ENCODE measurements around the gene CCDC97.

Gene CCDC97

DNA sequence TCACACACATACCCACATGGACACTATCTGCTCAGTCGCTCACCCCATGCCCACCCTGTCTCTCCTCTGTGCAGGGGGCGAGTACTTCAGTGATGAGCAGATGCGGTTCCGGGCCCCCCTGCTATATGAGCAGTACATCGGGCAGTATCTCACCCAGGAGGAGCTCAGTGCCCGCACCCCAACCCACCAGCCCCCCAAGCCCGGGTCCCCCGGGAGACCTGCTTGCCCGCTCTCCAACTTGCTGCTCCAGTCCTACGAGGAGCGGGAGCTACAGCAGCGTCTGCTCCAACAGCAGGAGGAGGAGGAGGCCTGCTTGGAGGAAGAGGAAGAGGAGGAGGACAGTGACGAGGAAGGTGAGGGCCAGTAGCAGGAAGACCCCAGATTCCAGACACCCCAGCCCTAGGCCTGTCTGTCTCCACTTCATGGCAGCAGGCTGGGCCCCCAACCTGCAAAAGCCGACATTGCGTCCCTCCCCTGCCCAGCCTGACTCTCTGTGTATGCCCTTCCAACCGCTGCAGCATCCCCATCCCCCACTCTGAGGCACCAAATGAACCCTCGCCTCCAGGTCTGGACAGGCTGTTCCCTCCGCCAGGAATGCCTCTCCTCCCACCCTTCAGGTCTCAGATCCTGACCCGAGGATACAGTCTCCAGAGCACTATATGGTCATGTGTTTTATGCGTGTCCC, 9.7 kb downstream of the CCDC97 start:
- Histone ChIP-seq H3K9me2 (replicated peaks; ENCODE audit: insufficient read depth, low read length) (no peaks in the 10 kb centered on the region), H4K20me1 (ENCODE audit: low read depth, low read length) (no peaks in the 10 kb centered on the region), H3K9ac (ENCODE audit: low read length) (no peak overlapping the region), H3K4me2 (ENCODE audit: low read depth, low read length, poor library complexity, severe bottlenecking) (no peak overlapping the region), H3K27me3 (ENCODE audit: low read length) (no peaks in the 10 kb centered on the region), H3K4me3 (ENCODE audit: insufficient read depth, low read length, poor library complexity, severe bottlenecking) (no peak overlapping the region), H3K36me3 (ENCODE audit: low read length) (peaks cover 3% of the 10 kb centered on the region; the same call in 1 of the 2 replicates), H2AFZ (ENCODE audit: low read depth, low read length, severe bottlenecking) (no peak overlapping the region), H3F3A (ENCODE audit: insufficient read depth) (peaks cover 6% of the 10 kb centered on the region), H3K9me3 (ENCODE audit: insufficient read depth, low read length) (no peaks in the 10 kb centered on the region), H3K27ac (ENCODE audit: low read depth, low read length) (no peak overlapping the region), H3K79me2 (ENCODE audit: insufficient read depth, low read length) (no peaks in the 10 kb centered on the region)
- TF ChIP-seq, protein P1, sequence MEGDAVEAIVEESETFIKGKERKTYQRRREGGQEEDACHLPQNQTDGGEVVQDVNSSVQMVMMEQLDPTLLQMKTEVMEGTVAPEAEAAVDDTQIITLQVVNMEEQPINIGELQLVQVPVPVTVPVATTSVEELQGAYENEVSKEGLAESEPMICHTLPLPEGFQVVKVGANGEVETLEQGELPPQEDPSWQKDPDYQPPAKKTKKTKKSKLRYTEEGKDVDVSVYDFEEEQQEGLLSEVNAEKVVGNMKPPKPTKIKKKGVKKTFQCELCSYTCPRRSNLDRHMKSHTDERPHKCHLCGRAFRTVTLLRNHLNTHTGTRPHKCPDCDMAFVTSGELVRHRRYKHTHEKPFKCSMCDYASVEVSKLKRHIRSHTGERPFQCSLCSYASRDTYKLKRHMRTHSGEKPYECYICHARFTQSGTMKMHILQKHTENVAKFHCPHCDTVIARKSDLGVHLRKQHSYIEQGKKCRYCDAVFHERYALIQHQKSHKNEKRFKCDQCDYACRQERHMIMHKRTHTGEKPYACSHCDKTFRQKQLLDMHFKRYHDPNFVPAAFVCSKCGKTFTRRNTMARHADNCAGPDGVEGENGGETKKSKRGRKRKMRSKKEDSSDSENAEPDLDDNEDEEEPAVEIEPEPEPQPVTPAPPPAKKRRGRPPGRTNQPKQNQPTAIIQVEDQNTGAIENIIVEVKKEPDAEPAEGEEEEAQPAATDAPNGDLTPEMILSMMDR (IDR thresholded peaks at IDR 0.05; ENCODE audit: insufficient read depth, low read length, poor library complexity, severe bottlenecking), result no peak
- no peak for TF ChIP-seq EZH2phosphoT487 (conservative IDR thresholded peaks at IDR 0.05; ENCODE audit: low read length)

GRCh38 chr19:41320185-41320518, 10.2 kb downstream of the CCDC97 start:
- H3K4me3 ChIP-seq (ENCODE audit: insufficient read depth, low read length, poor library complexity, severe bottlenecking), result no peak overlapping the region
- peaks cover 9% of the 10 kb centered on the region for H3F3A ChIP-seq (ENCODE audit: insufficient read depth)
- H3K27me3 ChIP-seq (ENCODE audit: low read length), result no peaks in the 10 kb centered on the region
- H3K9me3 ChIP-seq (ENCODE audit: insufficient read depth, low read length), result no peaks in the 10 kb centered on the region
- H3K79me2 ChIP-seq (ENCODE audit: insufficient read depth, low read length), result no peaks in the 10 kb centered on the region
- H3K4me2 ChIP-seq (ENCODE audit: low read depth, low read length, poor library complexity, severe bottlenecking), result no peak overlapping the region
- peaks cover 3% of the 10 kb centered on the region; the same call in 1 of the 2 replicates for H3K36me3 ChIP-seq (ENCODE audit: low read length)
- no peaks in the 10 kb centered on the region for H4K20me1 ChIP-seq (ENCODE audit: low read depth, low read length)
- no peak overlapping the region for H3K9ac ChIP-seq (ENCODE audit: low read length)
- H2AFZ ChIP-seq (ENCODE audit: low read depth, low read length, severe bottlenecking), result no peak overlapping the region
- no peaks in the 10 kb centered on the region for H3K9me2 ChIP-seq (replicated peaks; ENCODE audit: insufficient read depth, low read length)
- no peak for TF ChIP-seq EZH2phosphoT487 (conservative IDR thresholded peaks at IDR 0.05; ENCODE audit: low read length)
- TF ChIP-seq, protein P1 (IDR thresholded peaks at IDR 0.05; ENCODE audit: insufficient read depth, low read length, poor library complexity, severe bottlenecking), result no peak
- no peak overlapping the region for H3K27ac ChIP-seq (ENCODE audit: low read depth, low read length)

DNA sequence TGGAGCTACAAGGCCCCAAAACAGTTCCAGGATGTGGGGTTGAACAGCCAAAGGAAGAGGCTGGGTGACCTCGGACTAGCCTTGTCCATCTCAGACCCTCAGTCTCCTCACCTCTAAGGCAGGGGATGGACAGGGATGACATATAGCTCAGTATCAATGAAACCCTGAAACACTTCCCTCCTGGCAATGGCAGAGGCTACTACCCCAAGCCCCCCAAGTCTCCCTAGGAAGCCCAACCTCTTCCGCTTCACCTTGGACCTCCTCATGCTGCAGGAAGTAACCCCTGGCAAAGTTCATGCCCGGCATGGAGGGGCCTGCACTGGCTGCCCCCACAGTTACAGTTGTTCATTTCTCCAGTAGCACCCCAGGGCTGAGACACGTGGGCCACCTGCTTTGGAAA, 10.6 kb downstream of the CCDC97 start:
- Histone ChIP-seq H3K4me3 (ENCODE audit: insufficient read depth, low read length, poor library complexity, severe bottlenecking) (no peak overlapping the region), H3K9me3 (ENCODE audit: insufficient read depth, low read length) (no peaks in the 10 kb centered on the region), H3K27me3 (ENCODE audit: low read length) (no peaks in the 10 kb centered on the region), H3F3A (ENCODE audit: insufficient read depth) (peaks cover 9% of the 10 kb centered on the region), H2AFZ (ENCODE audit: low read depth, low read length, severe bottlenecking) (no peak overlapping the region), H3K9ac (ENCODE audit: low read length) (no peak overlapping the region), H3K36me3 (ENCODE audit: low read length) (peaks cover 3% of the 10 kb centered on the region; the same call in 1 of the 2 replicates), H3K79me2 (ENCODE audit: insufficient read depth, low read length) (no peaks in the 10 kb centered on the region), H3K27ac (ENCODE audit: low read depth, low read length) (no peak overlapping the region), H3K4me2 (ENCODE audit: low read depth, low read length, poor library complexity, severe bottlenecking) (no peak overlapping the region), H3K9me2 (replicated peaks; ENCODE audit: insufficient read depth, low read length) (no peaks in the 10 kb centered on the region), H4K20me1 (ENCODE audit: low read depth, low read length) (no peaks in the 10 kb centered on the region)
- TF ChIP-seq EZH2phosphoT487 (conservative IDR thresholded peaks at IDR 0.05; ENCODE audit: low read length), result no peak
- TF ChIP-seq, protein P1 (IDR thresholded peaks at IDR 0.05; ENCODE audit: insufficient read depth, low read length, poor library complexity, severe bottlenecking), result no peak
